NCI-H526 (cell line): ENCODE data around the gene CCDC12.
"Not testable (repeated sequence)": the region's sequence is repeated elsewhere in the genome, so short reads cannot be mapped to it uniquely, and the experiment has no call there.

ENCODE experiments used
- DNase-seq, 2 experiments: peaks; one replicate each; lab custom pipeline; 2025; lab: John Stamatoyannopoulos, UW

CCDC12 gene

DNA sequence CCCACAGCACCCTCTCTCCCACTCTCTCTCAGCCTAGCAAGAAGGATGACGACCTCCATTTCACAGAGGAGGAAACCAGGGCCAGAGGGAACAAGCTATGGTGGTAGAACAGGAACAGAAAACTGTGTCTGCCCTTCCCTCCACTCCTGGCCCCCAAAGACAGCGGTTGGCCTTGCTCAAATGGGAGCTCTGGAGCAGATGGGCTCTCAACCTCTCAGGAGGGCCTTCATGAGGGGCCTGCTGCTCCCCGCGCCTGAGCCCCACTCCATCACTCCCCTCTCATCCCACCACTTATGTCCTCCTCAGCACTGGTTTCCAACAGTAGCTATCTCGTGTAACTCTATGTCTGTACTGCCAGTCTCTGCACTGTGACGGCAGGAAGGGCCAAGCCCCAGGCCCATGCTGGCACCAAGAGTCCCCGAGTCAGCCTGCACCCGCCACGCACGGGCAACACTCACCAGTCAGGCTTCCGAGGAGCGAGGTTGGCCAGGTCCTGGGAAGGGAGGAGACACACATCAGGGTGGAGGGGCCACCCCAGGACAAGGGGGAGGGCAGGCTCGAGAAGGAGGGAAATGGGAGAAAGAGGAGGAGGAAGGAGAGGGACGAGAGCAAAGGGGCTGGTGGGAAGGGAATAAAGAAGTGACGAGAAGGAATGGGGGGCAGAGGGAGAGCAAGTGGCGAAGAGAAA lies 53.5 kb downstream of the CCDC12 start:
- DNase-seq, result no peak

DNA sequence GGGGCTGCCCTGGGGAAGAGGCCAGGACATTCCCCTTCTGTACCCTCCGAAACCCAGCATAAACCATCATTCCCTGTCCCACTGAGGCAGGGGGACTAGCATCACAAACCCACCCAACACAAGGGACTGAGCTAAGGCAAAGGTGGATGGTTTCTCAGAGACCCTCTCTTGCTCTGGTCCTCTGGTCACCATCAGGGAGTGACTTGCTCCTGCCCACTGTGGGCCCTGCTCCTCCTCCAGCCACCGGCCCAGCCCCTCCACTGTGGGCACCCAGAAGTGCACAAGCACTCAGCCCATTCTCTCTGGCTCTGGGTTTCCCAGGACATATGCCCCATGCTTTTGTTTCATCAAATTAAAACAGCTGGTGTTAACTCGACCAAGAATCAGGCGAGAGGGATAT lies 54.1 kb downstream of the CCDC12 start:
- no peak for DNase-seq

DNA sequence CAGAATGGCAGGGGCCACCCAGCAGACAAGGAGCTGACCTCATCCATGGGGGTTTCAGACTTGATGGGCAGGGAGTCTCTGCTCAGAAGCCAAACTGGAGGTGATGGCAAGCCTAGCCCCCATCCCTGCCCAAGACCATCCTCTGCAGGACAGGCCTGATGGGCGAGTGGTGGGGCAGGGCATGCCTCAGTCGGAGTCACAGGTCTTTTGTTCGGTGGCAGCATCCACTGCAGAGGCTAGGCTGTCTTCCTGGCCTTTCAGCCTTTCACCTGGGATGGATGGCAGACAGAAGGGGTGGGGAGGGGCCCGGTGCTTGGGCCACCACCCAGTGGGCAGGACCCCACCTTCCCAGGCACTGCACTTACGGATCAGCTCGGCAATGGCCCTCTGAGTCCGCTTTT lies 54.7 kb downstream of the CCDC12 start:
- no peak for DNase-seq

DNA sequence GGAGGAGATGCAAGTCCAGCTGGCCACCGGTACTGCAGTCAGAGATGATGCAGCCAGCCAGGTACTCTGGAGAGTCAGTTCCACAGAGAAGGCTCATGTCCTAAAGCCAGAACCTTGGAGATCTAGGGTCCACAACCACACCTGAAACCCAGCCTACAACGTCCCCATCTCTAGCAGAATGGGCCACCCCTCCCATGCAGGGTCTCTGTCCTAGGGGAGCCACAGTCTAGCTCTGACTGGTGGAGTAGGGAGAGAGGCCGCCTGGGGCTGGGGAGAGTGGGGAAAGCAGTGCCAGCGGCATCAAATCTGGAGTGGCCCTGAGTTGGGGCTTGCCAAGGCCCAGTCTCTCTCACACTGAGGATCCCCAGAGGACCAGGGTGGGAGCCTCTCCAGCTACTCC lies 55.5 kb downstream of the CCDC12 start:
- no peak for DNase-seq

GRCh38 chr3:46918634-46919033 lies 57.9 kb downstream of the CCDC12 start:
- DNase-seq, result no peak

DNA sequence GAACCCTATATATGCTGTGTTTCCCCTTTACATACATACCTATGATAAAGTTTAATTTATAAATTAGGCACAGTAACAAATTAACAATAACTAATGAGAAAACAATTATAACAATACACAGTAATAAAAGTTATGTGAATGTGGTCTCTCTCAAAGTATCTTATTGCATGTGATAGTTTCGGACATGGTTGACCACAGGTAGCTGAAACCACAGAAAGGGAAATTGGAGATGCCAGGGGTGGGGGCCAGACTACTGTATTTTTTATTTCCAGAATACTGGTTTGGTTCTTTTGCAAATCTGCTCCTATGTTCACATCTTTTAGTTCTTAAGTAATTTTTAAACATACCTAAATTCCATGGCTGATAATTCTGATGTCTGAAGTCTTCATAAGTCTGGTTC lies 58.3 kb downstream of the CCDC12 start:
- no peak for DNase-seq

GRCh38 chr3:46917257-46917656 lies 59.3 kb downstream of the CCDC12 start:
- no peak for DNase-seq

DNA sequence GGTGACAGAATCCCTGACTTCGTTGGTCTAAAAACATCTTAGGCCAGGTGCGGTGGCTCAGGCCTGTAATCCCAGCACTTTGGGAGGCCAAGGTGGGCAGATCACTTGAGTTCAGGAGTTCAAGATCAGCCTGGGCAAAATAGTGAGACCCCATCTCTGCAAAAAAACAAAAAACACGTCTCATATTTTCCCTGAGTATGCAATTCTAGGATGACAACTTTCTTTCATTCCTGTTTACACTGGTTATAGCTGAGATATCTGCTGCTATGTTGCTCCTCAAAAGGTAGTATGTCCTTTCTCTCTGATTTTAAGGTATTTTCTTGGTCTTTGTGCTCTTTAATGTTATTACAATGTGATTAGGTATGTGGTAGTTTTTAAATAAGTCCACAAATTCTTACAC lies 59.7 kb downstream of the CCDC12 start:
- no peak for DNase-seq

DNA sequence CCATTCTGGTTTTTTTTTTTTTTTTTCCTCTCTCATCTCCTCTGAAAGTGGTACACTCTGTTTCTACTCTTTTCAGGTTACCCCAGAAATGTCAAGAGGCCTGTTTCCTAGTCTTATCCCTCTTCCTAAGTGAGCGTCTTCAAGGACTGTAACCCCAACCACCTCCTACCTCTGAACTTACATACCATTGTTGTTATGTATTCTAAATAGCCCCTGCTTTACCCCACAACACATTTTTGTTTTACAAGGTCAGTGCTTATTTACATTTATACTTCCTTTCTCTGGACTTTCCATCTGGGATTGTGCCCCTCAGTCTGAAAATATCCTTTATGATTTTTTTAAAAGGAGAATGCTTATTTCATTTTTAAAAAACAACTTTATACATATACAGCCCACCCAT lies 60.3 kb downstream of the CCDC12 start:
- DNase-seq, result no peak

GRCh38 chr3:46915297-46915822 lies 61.2 kb downstream of the CCDC12 start:
- DNase-seq, result no peak

- no peak for DNase-seq
Measured at GRCh38 chr3:46914849-46915248, 61.7 kb downstream of the CCDC12 start.

GRCh38 chr3:46913644-46914043 lies 62.9 kb downstream of the CCDC12 start:
- DNase-seq, result no peak

GRCh38 chr3:46912986-46913385 lies 63.6 kb downstream of the CCDC12 start:
- no peak for DNase-seq

- DNase-seq, result not testable (repeated sequence)
Measured at GRCh38 chr3:46910914-46911313, 65.6 kb downstream of the CCDC12 start.

GRCh38 chr3:46910166-46910760 lies 66.3 kb downstream of the CCDC12 start:
- DNase-seq, result no peak

- DNase-seq, result peak; percentile 49 to 87
Measured at GRCh38 chr3:46909535-46910161, 66.9 kb downstream of the CCDC12 start.

- DNase-seq, result no peak
Measured at GRCh38 chr3:46908986-46909534, 67.5 kb downstream of the CCDC12 start.

DNA sequence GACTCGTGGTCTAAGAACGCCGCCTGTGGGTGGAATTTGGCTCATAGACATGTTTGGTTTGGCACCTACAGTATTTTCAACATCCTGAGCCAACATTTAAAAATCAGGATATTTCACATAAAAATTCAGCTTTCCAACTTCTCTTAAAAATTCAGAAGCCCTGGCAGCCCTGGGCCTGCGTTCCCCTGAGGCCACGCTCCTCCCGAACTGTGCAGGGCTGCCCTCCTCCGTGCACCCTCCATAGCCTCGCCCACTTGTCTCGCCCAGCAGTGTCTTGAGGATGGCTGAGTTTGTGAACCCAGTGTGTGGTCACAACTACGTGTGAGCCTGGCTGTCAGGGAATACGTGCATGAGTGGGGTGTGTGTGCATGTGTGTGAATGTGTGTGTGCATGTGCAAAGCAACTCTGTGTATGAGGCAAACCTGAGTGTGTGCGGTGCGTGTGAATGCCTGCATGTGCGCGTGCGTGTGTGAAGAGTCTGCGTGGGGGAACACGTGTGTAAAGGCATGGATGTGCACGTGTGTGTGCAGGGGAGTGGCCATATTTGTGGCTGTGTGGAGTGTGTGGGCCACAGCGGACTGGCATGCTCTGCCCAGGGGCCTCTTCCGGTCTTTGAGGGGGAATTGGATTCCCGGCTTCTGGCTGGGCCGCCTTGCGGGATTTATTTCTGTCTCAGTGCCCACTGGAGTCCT lies 68.1 kb downstream of the CCDC12 start:
- DNase-seq, result no peak

DNA sequence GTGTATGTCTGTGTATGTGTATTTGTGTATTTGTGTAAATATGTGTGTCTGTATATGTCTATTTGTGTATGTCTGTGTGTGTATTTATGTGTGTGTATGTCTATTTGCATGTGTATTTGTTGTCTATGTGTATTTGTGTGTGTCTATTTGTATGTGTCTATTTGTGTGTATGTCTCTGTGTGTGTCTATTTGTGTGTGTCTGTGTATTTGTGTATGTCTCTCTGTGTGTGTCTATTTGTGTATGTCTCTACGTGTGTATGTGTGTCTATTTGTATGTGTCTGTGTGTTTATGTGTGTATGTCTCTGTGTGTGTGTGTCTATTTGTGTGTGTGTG lies 68.6 kb downstream of the CCDC12 start:
- no peak for DNase-seq

DNA sequence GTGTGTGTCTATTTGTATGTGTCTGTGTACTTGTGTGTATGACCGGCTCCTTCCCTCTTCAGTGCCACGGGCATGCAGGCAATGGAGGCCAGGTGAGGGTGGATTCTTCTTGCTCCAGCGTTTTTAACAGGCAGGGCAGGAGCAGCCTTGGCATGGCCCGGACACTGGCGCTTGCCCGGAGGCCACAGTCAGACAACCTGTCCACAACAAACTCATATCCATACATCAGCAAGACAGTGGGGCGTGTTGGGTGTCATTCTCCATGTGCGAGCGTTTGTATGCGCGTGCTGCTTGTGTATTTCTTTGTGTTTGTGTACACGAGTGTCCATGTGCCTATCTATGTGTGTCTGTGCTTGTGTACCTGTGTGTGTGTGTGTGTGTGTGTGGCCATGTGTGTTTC lies 69.3 kb downstream of the CCDC12 start:
- DNase-seq, result no peak

GRCh38 chr3:46906471-46907058 lies 70.0 kb downstream of the CCDC12 start:
- no peak for DNase-seq
